Upper lobe of left lung (tissue), 4 donors: ENCODE data around the gene LGALS3.

Experiments
- CTCF ChIP-seq, 6 experiments: fragments of 450-650 bp in 4 of 6; fragments of 200-600 bp in 2 of 6; sonication (generic) in 2 of 6; IDR thresholded peaks; one replicate each; pipeline ENCODE4 v1.5.1; 2016 to 2019; ENCODE audit warnings: antibody characterized with exemption in 6 of 6
- EP300 ChIP-seq, 4 donors: sonication (generic); formaldehyde crosslinking; IDR thresholded peaks; one replicate each; pipeline ENCODE4 v1.5.1; 2017; ENCODE audit warnings: antibody characterized with exemption in 4 of 4, control low read depth in 2 of 4
- POLR2A ChIP-seq, 4 donors: fragments of 450-650 bp; IDR thresholded peaks; one replicate each; pipeline ENCODE4 v1.5.1; 2016 to 2017; ENCODE audit warnings: antibody characterized with exemption in 4 of 4, mild to moderate bottlenecking in 2 of 4
- POLR2AphosphoS5 ChIP-seq, 2 donors: sonication (generic); formaldehyde crosslinking; IDR thresholded peaks; one replicate each; pipeline ENCODE4 v1.5.1; 2017; ENCODE audit warnings: antibody characterized with exemption in 2 of 2

- TF ChIP-seq CTCF (IDR thresholded peaks at IDR 0.05) (no peak), POLR2A (IDR thresholded peaks at IDR 0.05) (no peak), EP300 (IDR thresholded peaks at IDR 0.05) (no peak), POLR2AphosphoS5 (IDR thresholded peaks at IDR 0.05) (no peak)
These were observed 51.4 kb downstream of the LGALS3 start for GRCh38 chr14:55180434-55180833.
